ENCODE data around the gene ZDHHC5. TPM values are rescaled to one million over a fixed set of nuclear protein-coding genes. Genes with fewer than 3 reads are reported as not detected.
A peak's percentile ranks its signal among the peaks of the same experiment; 100 is the strongest.
"Not testable (repeated sequence)": the region's sequence is repeated elsewhere in the genome, so short reads cannot be mapped to it uniquely, and the experiment has no call there.

The ZDHHC5 gene
- total RNA-seq, 4 donors from 2014 or later, result 27.2 to 69.7 (median 60.1) TPM

- no peaks in the 10 kb centered on the region for H3K9me3 ChIP-seq
- peak within 1 kb of the TSS; percentile 15 to 48 (median 31) for H3K4me3 ChIP-seq
- H3K36me3 ChIP-seq, result no peaks in the 10 kb centered on the region
- peaks cover 0 to 21% (median 5%) of the 10 kb centered on the region in 4 donors for H3K4me1 ChIP-seq
- H3K27me3 ChIP-seq, result peaks cover 0 to 15% of the 10 kb centered on the region in 2 donors
- H3K27ac ChIP-seq, result peak within 1 kb of the TSS in 1 of 4 donors; percentile 38
- TF ChIP-seq POLR2A (IDR thresholded peaks at IDR 0.05), result no peak
- no peak for TF ChIP-seq CTCF (IDR thresholded peaks at IDR 0.05)
- peak; percentile 50 to 79 (median 74) for DNase-seq
Observed at GRCh38 chr11:57649826-57650738, 17.8 kb upstream of the ZDHHC5 start, which contains the start of gene YPEL4. Gene YPEL4, minus strand, starts transcription at chr11:57649912. Its CDS starts 2,805 bp downstream, at chr11:57647107.

- Histone ChIP-seq H3K4me1 (peaks cover 0 to 17% (median 5%) of the 10 kb centered on the region in 4 donors), H3K9me3 (no peaks in the 10 kb centered on the region), H3K4me3 (no peak overlapping the region), H3K36me3 (no peaks in the 10 kb centered on the region), H3K27me3 (peaks cover 0 to 15% of the 10 kb centered on the region in 2 donors), H3K27ac (no peak overlapping the region)
- no peak for DNase-seq
- TF ChIP-seq CTCF (IDR thresholded peaks at IDR 0.05), result no peak
- no peak for TF ChIP-seq POLR2A (IDR thresholded peaks at IDR 0.05)
Observed at GRCh38 chr11:57650739-57651090, 17.2 kb upstream of the ZDHHC5 start.

GRCh38 chr11:57651408-57651807 lies 16.5 kb upstream of the ZDHHC5 start:
- Histone ChIP-seq H3K4me1 (peaks cover 0 to 15% (median 5%) of the 10 kb centered on the region in 4 donors), H3K27me3 (peaks cover 0 to 15% of the 10 kb centered on the region in 2 donors), H3K27ac (no peak overlapping the region), H3K36me3 (no peaks in the 10 kb centered on the region), H3K4me3 (no peak overlapping the region), H3K9me3 (no peaks in the 10 kb centered on the region)
- DNase-seq, result no peak
- TF ChIP-seq CTCF (IDR thresholded peaks at IDR 0.05), result no peak
- no peak for TF ChIP-seq POLR2A (IDR thresholded peaks at IDR 0.05)

- not testable (repeated sequence) for H3K27ac ChIP-seq, DNase-seq, H3K4me3 ChIP-seq, H3K36me3 ChIP-seq, H3K9me3 ChIP-seq
- peaks cover 0 to 20% (median 3%) of the 10 kb centered on the region in 4 donors for H3K4me1 ChIP-seq
- peaks cover 0 to 10% of the 10 kb centered on the region in 2 donors for H3K27me3 ChIP-seq
Observed at GRCh38 chr11:57652230-57652629, 15.7 kb upstream of the ZDHHC5 start.

GRCh38 chr11:57652662-57653061 lies 15.3 kb upstream of the ZDHHC5 start:
- no peaks in the 10 kb centered on the region for H3K9me3 ChIP-seq
- no peak for TF ChIP-seq POLR2A (IDR thresholded peaks at IDR 0.05)
- no peak for TF ChIP-seq CTCF (IDR thresholded peaks at IDR 0.05)

GRCh38 chr11:57653163-57653562 lies 14.8 kb upstream of the ZDHHC5 start:
- TF ChIP-seq CTCF (IDR thresholded peaks at IDR 0.05), result no peak
- no peak for TF ChIP-seq POLR2A (IDR thresholded peaks at IDR 0.05)
- no peaks in the 10 kb centered on the region for H3K9me3 ChIP-seq
- no peak for DNase-seq
- no peak overlapping the region for H3K4me3 ChIP-seq
- H3K27me3 ChIP-seq, result peaks cover 0 to 4% of the 10 kb centered on the region in 2 donors
- H3K4me1 ChIP-seq, result peaks cover 0 to 22% (median 3%) of the 10 kb centered on the region in 4 donors
- no peaks in the 10 kb centered on the region for H3K36me3 ChIP-seq
- H3K27ac ChIP-seq, result no peak overlapping the region

More at GRCh38 chr11:57652662-57653061, 15.3 kb upstream of the ZDHHC5 start:
- no peak overlapping the region for H3K27ac ChIP-seq
- no peak overlapping the region for H3K4me3 ChIP-seq
- DNase-seq, result no peak
- H3K4me1 ChIP-seq, result peaks cover 0 to 20% (median 3%) of the 10 kb centered on the region in 4 donors
- H3K27me3 ChIP-seq, result peaks cover 0 to 6% of the 10 kb centered on the region in 2 donors
- no peaks in the 10 kb centered on the region for H3K36me3 ChIP-seq

Measured in Peyer's patch (tissue), 4 donors.